ENCODE measurements around the gene PCDHGA10.

DNA sequence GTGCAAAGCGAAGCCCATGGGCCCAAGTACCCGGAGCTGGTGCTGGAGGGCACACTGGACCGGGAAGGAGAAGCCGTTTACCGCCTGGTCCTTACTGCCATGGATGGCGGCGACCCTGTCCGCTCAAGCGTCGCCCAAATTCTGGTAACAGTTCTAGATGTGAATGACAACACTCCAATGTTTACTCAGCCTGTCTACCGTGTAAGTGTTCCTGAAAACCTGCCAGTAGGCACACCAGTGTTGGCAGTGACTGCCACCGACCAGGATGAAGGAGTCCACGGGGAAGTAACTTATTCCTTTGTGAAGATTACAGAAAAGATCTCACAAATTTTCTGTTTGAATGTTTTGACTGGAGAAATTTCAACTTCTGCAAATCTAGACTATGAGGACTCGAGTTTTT is 38.2 kb upstream of the PCDHGA10 start:
- TF ChIP-seq, protein P1, sequence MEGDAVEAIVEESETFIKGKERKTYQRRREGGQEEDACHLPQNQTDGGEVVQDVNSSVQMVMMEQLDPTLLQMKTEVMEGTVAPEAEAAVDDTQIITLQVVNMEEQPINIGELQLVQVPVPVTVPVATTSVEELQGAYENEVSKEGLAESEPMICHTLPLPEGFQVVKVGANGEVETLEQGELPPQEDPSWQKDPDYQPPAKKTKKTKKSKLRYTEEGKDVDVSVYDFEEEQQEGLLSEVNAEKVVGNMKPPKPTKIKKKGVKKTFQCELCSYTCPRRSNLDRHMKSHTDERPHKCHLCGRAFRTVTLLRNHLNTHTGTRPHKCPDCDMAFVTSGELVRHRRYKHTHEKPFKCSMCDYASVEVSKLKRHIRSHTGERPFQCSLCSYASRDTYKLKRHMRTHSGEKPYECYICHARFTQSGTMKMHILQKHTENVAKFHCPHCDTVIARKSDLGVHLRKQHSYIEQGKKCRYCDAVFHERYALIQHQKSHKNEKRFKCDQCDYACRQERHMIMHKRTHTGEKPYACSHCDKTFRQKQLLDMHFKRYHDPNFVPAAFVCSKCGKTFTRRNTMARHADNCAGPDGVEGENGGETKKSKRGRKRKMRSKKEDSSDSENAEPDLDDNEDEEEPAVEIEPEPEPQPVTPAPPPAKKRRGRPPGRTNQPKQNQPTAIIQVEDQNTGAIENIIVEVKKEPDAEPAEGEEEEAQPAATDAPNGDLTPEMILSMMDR (conservative IDR thresholded peaks at IDR 0.05), result no peak
- no peak for TF ChIP-seq ZFX (IDR thresholded peaks at IDR 0.05)
